SK-N-SH (cell line): ENCODE results near the gene NAA38. TPM values are rescaled to one million over a fixed set of nuclear protein-coding genes. Genes with fewer than 3 reads are reported as not detected.
A peak's percentile ranks its signal among the peaks of the same experiment; 100 is the strongest.

Source experiments
- CHD2 ChIP-seq: fragments of 150-350 bp; IDR thresholded peaks from 2 replicates; pipeline ENCODE4 v1.6.1; 2018; ENCODE audit warnings: low read length; ENCODE audit not compliant: partially characterized antibody
- EP300 ChIP-seq, 2 experiments: IDR thresholded peaks; 2 replicates each; pipeline versions ENCODE4 v1.4.0 to v1.6.1; 2012; ENCODE audit warnings: borderline replicate concordance in 1 of 2, low read depth in 1 of 2, low read length in 1 of 2
- EZH2phosphoT487 ChIP-seq: fragments of 200-600 bp; sonication (generic); IDR thresholded peaks from 2 replicates; pipeline ENCODE4 v1.6.1; 2017; ENCODE audit warnings: low read depth, mixed run types, mild to moderate bottlenecking, antibody characterized with exemption, moderate library complexity, borderline replicate concordance
- FOSL2 ChIP-seq: IDR thresholded peaks from 2 replicates; pipeline ENCODE4 v1.4.0; 2012; ENCODE audit warnings: low read depth, mild to moderate bottlenecking, moderate library complexity, borderline replicate concordance
- FOXJ3 ChIP-seq: sonication (generic); formaldehyde crosslinking; IDR thresholded peaks from 2 replicates; pipeline ENCODE4 v1.5.1; 2020; ENCODE audit warnings: mild to moderate bottlenecking, missing genetic modification reagents
- FOXM1 ChIP-seq: IDR thresholded peaks from 2 replicates; pipeline ENCODE4 v1.4.0; 2012; ENCODE audit warnings: low read depth, mild to moderate bottlenecking
- GABPA ChIP-seq: IDR thresholded peaks from 2 replicates; pipeline ENCODE4 v1.4.0; 2012; ENCODE audit warnings: low read depth, mild to moderate bottlenecking
- MEF2A ChIP-seq: IDR thresholded peaks from 2 replicates; pipeline ENCODE4 v1.4.0; 2012; ENCODE audit warnings: low read depth, borderline replicate concordance
- MXI1 ChIP-seq: IDR thresholded peaks from 2 replicates; pipeline ENCODE4 v1.6.1; 2012; ENCODE audit warnings: mild to moderate bottlenecking, low read depth, low read length, improper control_type of control experiment
- NFIC ChIP-seq: IDR thresholded peaks from 2 replicates; pipeline ENCODE4 v1.4.0; 2012; ENCODE audit warnings: borderline replicate concordance
- RFX5 ChIP-seq: IDR thresholded peaks from 2 replicates; pipeline ENCODE4 v1.6.1; 2012; ENCODE audit warnings: mild to moderate bottlenecking, improper control_type of control experiment, low read length
- RXRA ChIP-seq: IDR thresholded peaks from 2 replicates; pipeline ENCODE4 v1.4.0; 2012; ENCODE audit warnings: low read depth, mild to moderate bottlenecking, borderline replicate concordance
- SMC3 ChIP-seq: IDR thresholded peaks from 2 replicates; pipeline ENCODE4 v1.6.1; 2012; ENCODE audit warnings: low read depth, low read length, improper control_type of control experiment
- TCF12 ChIP-seq: IDR thresholded peaks from 2 replicates; pipeline ENCODE4 v1.4.0; 2012
- TEAD4 ChIP-seq: IDR thresholded peaks from 2 replicates; pipeline ENCODE4 v1.4.0; 2012; ENCODE audit warnings: mild to moderate bottlenecking, borderline replicate concordance; ENCODE audit not compliant: insufficient read depth
- polyA plus RNA-seq, 3 experiments: library from polyadenylated mRNA; depleted of rRNA; stranded (reverse); fragments of >200 nt; gene quantifications; 2 replicates each; pipeline ENCODE4 v1.2.3, GENCODE V29; 2012
- TF ChIP-seq, protein P1 (sequence below): fragments of 150-350 bp; IDR thresholded peaks from 2 replicates; pipeline ENCODE4 v1.6.1; 2016; ENCODE audit warnings: mild to moderate bottlenecking, low read depth, low read length
- TF ChIP-seq, protein P2 (sequence below): IDR thresholded peaks from 2 replicates; pipeline ENCODE4 v1.4.0; 2012; ENCODE audit warnings: low read depth, borderline replicate concordance
- TF ChIP-seq, protein P3 (sequence below): fragments of 150-350 bp; IDR thresholded peaks from 2 replicates; pipeline ENCODE4 v1.6.1; 2017; ENCODE audit warnings: antibody characterized with exemption, low read length, low read depth, borderline replicate concordance
- TF ChIP-seq, protein P4 (sequence below): IDR thresholded peaks from 2 replicates; pipeline ENCODE4 v1.4.0; 2012; ENCODE audit warnings: low read depth
- TF ChIP-seq, protein P5 (sequence below): IDR thresholded peaks from 2 replicates; pipeline ENCODE4 v1.6.1; 2012; ENCODE audit warnings: mild to moderate bottlenecking, low read depth, low read length, moderate library complexity
- TF ChIP-seq, protein P6 (sequence below): IDR thresholded peaks from 2 replicates; pipeline ENCODE4; 2012

NAA38 gene
- polyA plus RNA-seq, 1 of the 3 experiments (the other 2 are of a cell fraction), result 202 TPM

DNA sequence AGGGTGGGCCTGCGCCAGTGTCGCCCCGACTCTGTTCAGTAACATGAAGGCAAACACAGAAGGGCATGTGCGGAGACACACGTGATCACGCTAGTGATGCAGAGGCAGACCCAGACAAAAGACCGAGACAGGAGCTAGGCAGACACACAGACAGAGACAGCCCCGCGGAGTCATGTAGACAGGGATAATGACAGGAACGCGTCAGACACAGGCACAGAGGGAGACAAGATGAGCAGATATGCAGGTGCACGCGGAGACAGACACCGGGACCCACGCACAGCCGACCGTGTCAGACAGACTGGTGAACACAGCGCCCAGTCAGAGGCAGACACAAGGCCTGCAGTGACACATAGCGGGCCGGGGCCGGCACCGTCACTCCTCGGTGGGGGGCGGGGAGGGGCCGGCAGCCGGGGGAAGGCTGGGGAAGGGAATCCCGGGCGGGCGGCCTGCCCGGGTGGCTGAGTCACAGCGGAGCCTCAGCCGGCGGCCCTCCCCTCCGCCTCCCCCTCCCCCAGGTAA lies 15.9 kb downstream of the NAA38 start (continued):
- TF ChIP-seq, protein P1, sequence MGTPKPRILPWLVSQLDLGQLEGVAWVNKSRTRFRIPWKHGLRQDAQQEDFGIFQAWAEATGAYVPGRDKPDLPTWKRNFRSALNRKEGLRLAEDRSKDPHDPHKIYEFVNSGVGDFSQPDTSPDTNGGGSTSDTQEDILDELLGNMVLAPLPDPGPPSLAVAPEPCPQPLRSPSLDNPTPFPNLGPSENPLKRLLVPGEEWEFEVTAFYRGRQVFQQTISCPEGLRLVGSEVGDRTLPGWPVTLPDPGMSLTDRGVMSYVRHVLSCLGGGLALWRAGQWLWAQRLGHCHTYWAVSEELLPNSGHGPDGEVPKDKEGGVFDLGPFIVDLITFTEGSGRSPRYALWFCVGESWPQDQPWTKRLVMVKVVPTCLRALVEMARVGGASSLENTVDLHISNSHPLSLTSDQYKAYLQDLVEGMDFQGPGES, result no peak
- TF ChIP-seq, protein P2, sequence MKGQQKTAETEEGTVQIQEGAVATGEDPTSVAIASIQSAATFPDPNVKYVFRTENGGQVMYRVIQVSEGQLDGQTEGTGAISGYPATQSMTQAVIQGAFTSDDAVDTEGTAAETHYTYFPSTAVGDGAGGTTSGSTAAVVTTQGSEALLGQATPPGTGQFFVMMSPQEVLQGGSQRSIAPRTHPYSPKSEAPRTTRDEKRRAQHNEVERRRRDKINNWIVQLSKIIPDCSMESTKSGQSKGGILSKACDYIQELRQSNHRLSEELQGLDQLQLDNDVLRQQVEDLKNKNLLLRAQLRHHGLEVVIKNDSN, result peak; percentile 63; the same call in 1 of the 2 replicates
- TF ChIP-seq CHD2 (no peak), EZH2phosphoT487 (no peak), TCF12 (peak; percentile 34; the same call in 1 of the 2 replicates), FOXM1 (no peak), FOXJ3 (CRISPR knock-in tag) (no peak), FOSL2 (peak; percentile 73), MXI1 (peak; percentile 80; the same call in 1 of the 2 replicates), RFX5 (no peak), SMC3 (no peak), GABPA (no peak), TEAD4 (no peak), MEF2A (no peak), EP300 (IDR thresholded peaks at IDR 0.05; ENCODE audit: borderline replicate concordance in 1 of 2, low read depth in 1 of 2, low read length in 1 of 2) (no peak), RXRA (no peak), NFIC (no peak; the same call in 1 of the 2 replicates)
- TF ChIP-seq, protein P3, sequence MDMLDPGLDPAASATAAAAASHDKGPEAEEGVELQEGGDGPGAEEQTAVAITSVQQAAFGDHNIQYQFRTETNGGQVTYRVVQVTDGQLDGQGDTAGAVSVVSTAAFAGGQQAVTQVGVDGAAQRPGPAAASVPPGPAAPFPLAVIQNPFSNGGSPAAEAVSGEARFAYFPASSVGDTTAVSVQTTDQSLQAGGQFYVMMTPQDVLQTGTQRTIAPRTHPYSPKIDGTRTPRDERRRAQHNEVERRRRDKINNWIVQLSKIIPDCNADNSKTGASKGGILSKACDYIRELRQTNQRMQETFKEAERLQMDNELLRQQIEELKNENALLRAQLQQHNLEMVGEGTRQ, result no peak; the same call in 1 of the 2 replicates
- TF ChIP-seq, protein P4, sequence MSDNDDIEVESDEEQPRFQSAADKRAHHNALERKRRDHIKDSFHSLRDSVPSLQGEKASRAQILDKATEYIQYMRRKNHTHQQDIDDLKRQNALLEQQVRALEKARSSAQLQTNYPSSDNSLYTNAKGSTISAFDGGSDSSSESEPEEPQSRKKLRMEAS, result 0 out of 2 replicates have a peak, but pooled peaks have one; percentile 37
- TF ChIP-seq, protein P5, sequence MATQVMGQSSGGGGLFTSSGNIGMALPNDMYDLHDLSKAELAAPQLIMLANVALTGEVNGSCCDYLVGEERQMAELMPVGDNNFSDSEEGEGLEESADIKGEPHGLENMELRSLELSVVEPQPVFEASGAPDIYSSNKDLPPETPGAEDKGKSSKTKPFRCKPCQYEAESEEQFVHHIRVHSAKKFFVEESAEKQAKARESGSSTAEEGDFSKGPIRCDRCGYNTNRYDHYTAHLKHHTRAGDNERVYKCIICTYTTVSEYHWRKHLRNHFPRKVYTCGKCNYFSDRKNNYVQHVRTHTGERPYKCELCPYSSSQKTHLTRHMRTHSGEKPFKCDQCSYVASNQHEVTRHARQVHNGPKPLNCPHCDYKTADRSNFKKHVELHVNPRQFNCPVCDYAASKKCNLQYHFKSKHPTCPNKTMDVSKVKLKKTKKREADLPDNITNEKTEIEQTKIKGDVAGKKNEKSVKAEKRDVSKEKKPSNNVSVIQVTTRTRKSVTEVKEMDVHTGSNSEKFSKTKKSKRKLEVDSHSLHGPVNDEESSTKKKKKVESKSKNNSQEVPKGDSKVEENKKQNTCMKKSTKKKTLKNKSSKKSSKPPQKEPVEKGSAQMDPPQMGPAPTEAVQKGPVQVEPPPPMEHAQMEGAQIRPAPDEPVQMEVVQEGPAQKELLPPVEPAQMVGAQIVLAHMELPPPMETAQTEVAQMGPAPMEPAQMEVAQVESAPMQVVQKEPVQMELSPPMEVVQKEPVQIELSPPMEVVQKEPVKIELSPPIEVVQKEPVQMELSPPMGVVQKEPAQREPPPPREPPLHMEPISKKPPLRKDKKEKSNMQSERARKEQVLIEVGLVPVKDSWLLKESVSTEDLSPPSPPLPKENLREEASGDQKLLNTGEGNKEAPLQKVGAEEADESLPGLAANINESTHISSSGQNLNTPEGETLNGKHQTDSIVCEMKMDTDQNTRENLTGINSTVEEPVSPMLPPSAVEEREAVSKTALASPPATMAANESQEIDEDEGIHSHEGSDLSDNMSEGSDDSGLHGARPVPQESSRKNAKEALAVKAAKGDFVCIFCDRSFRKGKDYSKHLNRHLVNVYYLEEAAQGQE, result 0 out of 2 replicates have a peak, but pooled peaks have one; percentile 1
- TF ChIP-seq, protein P6, sequence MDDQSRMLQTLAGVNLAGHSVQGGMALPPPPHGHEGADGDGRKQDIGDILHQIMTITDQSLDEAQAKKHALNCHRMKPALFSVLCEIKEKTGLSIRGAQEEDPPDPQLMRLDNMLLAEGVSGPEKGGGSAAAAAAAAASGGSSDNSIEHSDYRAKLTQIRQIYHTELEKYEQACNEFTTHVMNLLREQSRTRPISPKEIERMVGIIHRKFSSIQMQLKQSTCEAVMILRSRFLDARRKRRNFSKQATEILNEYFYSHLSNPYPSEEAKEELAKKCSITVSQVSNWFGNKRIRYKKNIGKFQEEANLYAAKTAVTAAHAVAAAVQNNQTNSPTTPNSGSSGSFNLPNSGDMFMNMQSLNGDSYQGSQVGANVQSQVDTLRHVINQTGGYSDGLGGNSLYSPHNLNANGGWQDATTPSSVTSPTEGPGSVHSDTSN, result no peak; the same call in 1 of the 2 replicates
